ENCODE measurements around the gene TAF1C.
"Not testable (repeated sequence)": the region's sequence is repeated elsewhere in the genome, so short reads cannot be mapped to it uniquely, and the experiment has no call there.

The TAF1C gene

GRCh38 chr16:84209989-84210388 lies 23.1 kb upstream of the TAF1C start:
- in situ Hi-C loops (cut with HindIII; ENCODE audit: low sequenced_read_pairs) = no loop called here

- in situ Hi-C loops (cut with HindIII; ENCODE audit: low sequenced_read_pairs) = no loop called here
Observed at GRCh38 chr16:84207879-84208278, 21.0 kb upstream of the TAF1C start.

GRCh38 chr16:84207251-84207650 lies 20.4 kb upstream of the TAF1C start:
- in situ Hi-C loops (cut with HindIII; ENCODE audit: low sequenced_read_pairs) = no loop called here

- in situ Hi-C loops (cut with HindIII; ENCODE audit: low sequenced_read_pairs) = no loop called here
Observed at GRCh38 chr16:84205976-84206691, 19.3 kb upstream of the TAF1C start.

- in situ Hi-C loops (cut with HindIII; ENCODE audit: low sequenced_read_pairs) = not testable (repeated sequence)
Observed at GRCh38 chr16:84205123-84205522, 18.3 kb upstream of the TAF1C start.

- in situ Hi-C loops (cut with HindIII; ENCODE audit: low sequenced_read_pairs) = not testable (repeated sequence)
Observed at GRCh38 chr16:84204551-84204950, 17.7 kb upstream of the TAF1C start.

- in situ Hi-C loops (cut with HindIII; ENCODE audit: low sequenced_read_pairs) = no loop called here
Observed at GRCh38 chr16:84199861-84200260, 13.0 kb upstream of the TAF1C start.

GRCh38 chr16:84199097-84199496 lies 12.2 kb upstream of the TAF1C start:
- in situ Hi-C loops (cut with HindIII; ENCODE audit: low sequenced_read_pairs) = no loop called here

- in situ Hi-C loops (cut with HindIII; ENCODE audit: low sequenced_read_pairs) = no loop called here
Observed at GRCh38 chr16:84198401-84198800, 11.5 kb upstream of the TAF1C start.

- in situ Hi-C loops (cut with HindIII; ENCODE audit: low sequenced_read_pairs) = no loop called here
Observed at GRCh38 chr16:84197466-84198128, 10.7 kb upstream of the TAF1C start.

GRCh38 chr16:84196727-84197394 lies 10.0 kb upstream of the TAF1C start:
- in situ Hi-C loops (cut with HindIII; ENCODE audit: low sequenced_read_pairs) = no loop called here

- in situ Hi-C loops (cut with HindIII; ENCODE audit: low sequenced_read_pairs) = no loop called here
Observed at GRCh38 chr16:84196101-84196500, 9.2 kb upstream of the TAF1C start.

- in situ Hi-C loops (cut with HindIII; ENCODE audit: low sequenced_read_pairs) = no loop called here
Observed at GRCh38 chr16:84195201-84196093, 8.6 kb upstream of the TAF1C start.

- in situ Hi-C loops (cut with HindIII; ENCODE audit: low sequenced_read_pairs) = no loop called here
Observed at GRCh38 chr16:84194470-84195200, 7.8 kb upstream of the TAF1C start.

GRCh38 chr16:84194018-84194417 lies 7.2 kb upstream of the TAF1C start:
- in situ Hi-C loops (cut with HindIII; ENCODE audit: low sequenced_read_pairs) = no loop called here

- in situ Hi-C loops (cut with HindIII; ENCODE audit: low sequenced_read_pairs) = no loop called here
Observed at GRCh38 chr16:84193480-84193879, 6.6 kb upstream of the TAF1C start.

GRCh38 chr16:84191466-84191865 lies 4.6 kb upstream of the TAF1C start:
- in situ Hi-C loops (cut with HindIII; ENCODE audit: low sequenced_read_pairs) = no loop called here

- in situ Hi-C loops (cut with HindIII; ENCODE audit: low sequenced_read_pairs) = no loop called here
Observed at GRCh38 chr16:84190731-84191388, 4.0 kb upstream of the TAF1C start, which contains the start of gene ADAD2. TSS of gene ADAD2 (plus strand) at chr16:84191157. CDS start at chr16:84191231, 74 bp downstream.

GRCh38 chr16:84184775-84185174 lies 2.1 kb downstream of the TAF1C start:
- in situ Hi-C loops (cut with HindIII; ENCODE audit: low sequenced_read_pairs) = no loop called here
